ENCODE measurements around the gene STBD1.

DNA sequence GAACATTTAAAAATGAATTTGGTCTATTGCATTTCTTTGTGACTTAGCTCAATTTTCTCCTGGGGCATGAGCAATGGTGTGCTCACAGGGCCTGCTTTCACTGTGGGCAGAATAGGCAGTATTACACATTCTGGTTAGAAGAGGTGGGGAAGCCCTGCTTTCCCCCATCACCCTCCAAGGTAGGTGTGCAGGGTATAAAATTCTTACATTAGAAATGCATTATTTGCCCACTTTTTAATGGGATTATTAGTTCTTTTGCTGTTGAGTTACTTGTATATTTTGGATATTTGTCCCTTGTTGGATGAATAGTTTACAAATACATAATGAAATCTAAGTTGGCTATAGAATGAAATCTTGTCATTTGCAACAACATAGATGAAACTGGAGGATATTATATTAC, 8.3 kb upstream of the STBD1 start:
- TF ChIP-seq CTCF (IDR thresholded peaks at IDR 0.05) (no peak), POLR2AphosphoS5 (IDR thresholded peaks at IDR 0.05) (no peak), POLR2A (IDR thresholded peaks at IDR 0.05) (no peak)
